Stimulated activated naive B cell treated with anti-CD40 and anti-IgM and Interleukin-4, amounts not matched to agents 10 μg/mL and 1 μg/mL and 100 μg/mL, for 72 hours (primary cell): ENCODE measurements around the gene PTGDR.
A peak's percentile ranks its signal among the peaks of the same experiment; 100 is the strongest.

Experiments used
- ATAC-seq, 2 donors: fragments of 150-1000 bp; cut with Tn5 transposase; replicated peaks; 2 replicates each; pipeline ENCODE4 v1.10.0; 2021; ENCODE audit warnings: moderate library complexity in 1 of 2
- DNase-seq: peaks from one replicate; pipeline ENCODE4 v3.0.0; 2021
- H3K27ac Mint-ChIP-seq: one replicate; pipeline ENCODE4 v1.8.0; 2022; ENCODE audit warnings: mild to moderate bottlenecking, mixed read lengths
- H3K27me3 Mint-ChIP-seq, 2 donors: one replicate each; pipeline ENCODE4 v1.8.0; 2022; ENCODE audit warnings: mixed read lengths in 2 of 2
- H3K36me3 Mint-ChIP-seq, 2 donors: one replicate each; pipeline ENCODE4 v1.8.0; 2022; ENCODE audit warnings: mixed read lengths in 2 of 2, mild to moderate bottlenecking in 1 of 2
- H3K4me1 Mint-ChIP-seq, 2 donors: one replicate each; pipeline ENCODE4 v1.8.0; 2022; ENCODE audit warnings: mixed read lengths in 2 of 2, mild to moderate bottlenecking in 1 of 2
- H3K4me3 Mint-ChIP-seq, 2 donors: one replicate each; pipeline ENCODE4 v1.8.0; 2022; ENCODE audit warnings: mild to moderate bottlenecking in 2 of 2, mixed read lengths in 2 of 2, moderate library complexity in 1 of 2
- H3K9me3 Mint-ChIP-seq, 2 donors: one replicate each; pipeline ENCODE4 v1.8.0; 2022; ENCODE audit warnings: mixed read lengths in 2 of 2, mild to moderate bottlenecking in 1 of 2

PTGDR gene

DNA sequence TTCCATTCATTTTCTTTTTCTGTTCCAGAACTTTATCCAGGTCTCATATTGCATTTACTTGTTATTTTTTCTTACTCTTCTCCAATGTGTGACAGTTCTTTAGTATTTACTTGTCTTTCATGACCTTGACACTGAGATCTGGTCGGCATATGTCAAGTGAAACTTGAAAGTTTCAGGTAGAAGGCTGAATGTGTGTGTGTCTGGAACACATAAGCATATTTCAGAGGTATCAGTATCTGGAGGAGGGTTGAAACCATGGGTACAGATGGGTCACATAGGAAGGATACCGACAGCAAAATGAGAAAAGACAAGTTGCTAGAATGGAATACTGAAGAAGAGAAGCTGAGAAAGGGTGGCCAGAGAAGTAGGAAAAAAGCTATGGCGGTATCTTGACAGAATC, 22.5 kb upstream of the PTGDR start:
- DNase-seq (no peak), ATAC-seq (peak; percentile 26 to 37)
- H3K4me1 Mint-ChIP-seq, result peaks cover 27 to 39% of the 10 kb centered on the region in 2 donors
- peaks cover 4% of the 10 kb centered on the region in 2 donors for H3K9me3 Mint-ChIP-seq
- no peak overlapping the region for H3K4me3 Mint-ChIP-seq
- no peak overlapping the region for H3K27ac Mint-ChIP-seq
- no peaks in the 10 kb centered on the region for H3K27me3 Mint-ChIP-seq
- H3K36me3 Mint-ChIP-seq, result no peaks in the 10 kb centered on the region

DNA sequence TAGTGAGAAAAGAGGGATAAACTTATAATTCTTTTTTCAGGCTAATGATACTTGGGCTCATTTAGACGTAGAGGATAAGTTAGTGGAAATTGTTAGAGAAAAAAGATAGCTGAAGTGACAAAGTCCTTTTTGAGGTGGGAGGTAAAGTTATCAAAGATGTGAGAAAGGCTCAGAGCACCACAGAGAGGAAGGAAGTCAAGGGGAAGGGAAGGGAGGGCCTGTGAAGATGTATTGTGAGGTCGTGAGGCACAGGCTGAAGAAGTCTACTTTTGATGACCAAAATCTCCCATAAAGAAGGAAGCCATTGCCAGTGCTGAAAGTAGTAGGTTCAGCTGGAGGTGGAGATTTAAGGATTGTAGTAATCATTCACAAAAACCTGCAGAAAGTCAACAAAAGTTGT, 19.4 kb upstream of the PTGDR start:
- Mint-ChIP-seq H3K27me3 (peaks cover 0 to 5% of the 10 kb centered on the region in 2 donors), H3K4me1 (peaks cover 20 to 29% of the 10 kb centered on the region in 2 donors), H3K4me3 (no peak overlapping the region), H3K9me3 (peaks cover 4% of the 10 kb centered on the region in 2 donors), H3K27ac (no peak overlapping the region), H3K36me3 (no peaks in the 10 kb centered on the region)
- DNase-seq, result no peak
- ATAC-seq, result no peak

DNA sequence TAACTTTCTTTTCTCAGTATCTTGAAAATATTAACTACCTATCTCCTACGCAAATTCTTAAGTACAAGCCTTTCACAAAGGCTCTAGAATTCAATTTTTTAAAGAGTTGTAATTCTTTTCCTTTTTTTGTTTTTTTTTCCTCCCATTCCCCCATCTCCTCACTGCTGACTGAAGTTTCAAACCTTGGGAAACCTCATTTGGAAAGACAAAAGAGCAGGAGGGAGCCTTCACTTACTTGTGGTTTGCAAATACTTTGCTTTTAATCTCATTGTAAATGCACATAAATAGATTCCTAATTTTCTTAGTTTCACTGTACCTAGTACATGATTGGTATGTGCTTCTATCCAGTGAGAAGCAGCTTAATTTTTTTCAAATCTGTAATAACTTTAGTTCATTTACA, 15.8 kb upstream of the PTGDR start:
- H3K36me3 Mint-ChIP-seq, result no peaks in the 10 kb centered on the region
- H3K4me3 Mint-ChIP-seq, result no peak overlapping the region
- peaks cover 8 to 12% of the 10 kb centered on the region in 2 donors for H3K4me1 Mint-ChIP-seq
- no peak for ATAC-seq
- peaks cover 11 to 18% of the 10 kb centered on the region in 2 donors for H3K27me3 Mint-ChIP-seq
- DNase-seq, result no peak
- H3K9me3 Mint-ChIP-seq, result peaks cover 4% of the 10 kb centered on the region in 2 donors
- H3K27ac Mint-ChIP-seq, result no peak overlapping the region

DNA sequence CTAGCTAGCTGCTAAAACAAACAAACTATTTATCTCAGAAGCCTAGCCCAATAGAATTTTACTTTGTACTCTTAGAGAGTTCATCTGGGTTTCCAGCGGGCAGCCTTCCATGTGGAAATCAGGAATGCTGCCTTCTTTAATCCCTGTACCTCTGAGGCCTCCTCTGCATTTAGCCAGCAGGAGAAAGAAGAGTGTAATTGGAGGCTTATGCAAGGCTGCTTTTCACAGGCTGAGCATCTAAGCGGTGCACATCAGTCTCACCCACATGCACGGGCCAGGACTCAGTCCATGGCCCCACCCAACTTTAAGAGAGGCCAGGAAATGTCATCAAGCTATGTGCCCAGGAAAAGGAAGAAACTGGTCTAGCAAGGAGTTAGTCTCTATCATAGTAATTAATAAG, 14.0 kb upstream of the PTGDR start:
- Mint-ChIP-seq H3K4me3 (no peak overlapping the region), H3K36me3 (no peaks in the 10 kb centered on the region), H3K4me1 (no peaks in the 10 kb centered on the region), H3K27ac (no peak overlapping the region), H3K27me3 (peaks cover 11 to 18% of the 10 kb centered on the region in 2 donors), H3K9me3 (no peaks in the 10 kb centered on the region)
- ATAC-seq (no peak), DNase-seq (no peak)

DNA sequence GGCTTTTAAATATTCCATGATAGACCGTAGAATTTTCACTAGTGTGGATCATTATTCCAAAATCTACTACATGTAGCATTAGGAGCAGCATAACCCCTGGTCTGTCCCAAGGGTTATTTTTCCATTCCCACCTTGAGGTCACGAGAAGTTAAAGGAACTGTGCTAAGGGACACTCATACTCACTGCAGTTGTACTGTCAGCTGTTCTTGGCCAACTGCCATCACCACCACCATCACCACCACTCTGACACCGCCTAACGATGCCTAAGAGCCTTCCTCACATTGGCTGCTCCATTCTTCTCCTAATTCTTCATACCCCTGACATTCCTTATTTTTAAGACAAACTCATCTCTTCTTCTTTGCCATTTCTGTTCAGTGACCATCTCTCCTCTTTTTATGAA, 13.4 kb upstream of the PTGDR start:
- H3K9me3 Mint-ChIP-seq, result no peaks in the 10 kb centered on the region
- peaks cover 4 to 6% of the 10 kb centered on the region in 2 donors for H3K4me1 Mint-ChIP-seq
- peaks cover 11 to 18% of the 10 kb centered on the region in 2 donors for H3K27me3 Mint-ChIP-seq
- DNase-seq (no peak), ATAC-seq (no peak)
- H3K4me3 Mint-ChIP-seq, result no peak overlapping the region
- H3K36me3 Mint-ChIP-seq, result no peaks in the 10 kb centered on the region
- H3K27ac Mint-ChIP-seq, result no peak overlapping the region

DNA sequence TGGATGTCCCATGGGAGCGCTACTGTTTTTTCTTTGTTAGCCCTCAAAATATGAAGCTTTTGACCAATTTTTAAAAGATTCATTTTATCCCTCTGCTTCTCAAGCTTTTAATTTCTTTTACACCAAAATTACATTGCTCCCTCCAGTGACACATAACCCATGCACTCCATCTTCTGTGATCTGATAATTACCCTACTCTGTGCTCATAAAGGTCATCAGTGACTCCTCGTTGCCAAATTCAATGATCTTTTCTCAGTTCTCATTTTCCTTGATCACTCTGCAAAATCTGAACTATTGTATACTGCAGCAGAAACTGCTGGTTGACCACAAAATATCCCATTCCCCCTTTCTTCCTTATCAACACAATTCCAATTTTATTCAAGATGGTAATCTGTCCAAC, 8.7 kb upstream of the PTGDR start:
- peaks cover 11 to 19% of the 10 kb centered on the region in 2 donors for H3K27me3 Mint-ChIP-seq
- ATAC-seq, result peak; percentile 72 to 82
- peaks cover 2 to 3% of the 10 kb centered on the region in 2 donors for H3K36me3 Mint-ChIP-seq
- H3K27ac Mint-ChIP-seq, result no peak overlapping the region
- peaks cover 12 to 24% of the 10 kb centered on the region in 2 donors for H3K4me1 Mint-ChIP-seq
- no peak overlapping the region for H3K4me3 Mint-ChIP-seq
- peaks cover 2 to 8% of the 10 kb centered on the region in 2 donors for H3K9me3 Mint-ChIP-seq
- no peak for DNase-seq

DNA sequence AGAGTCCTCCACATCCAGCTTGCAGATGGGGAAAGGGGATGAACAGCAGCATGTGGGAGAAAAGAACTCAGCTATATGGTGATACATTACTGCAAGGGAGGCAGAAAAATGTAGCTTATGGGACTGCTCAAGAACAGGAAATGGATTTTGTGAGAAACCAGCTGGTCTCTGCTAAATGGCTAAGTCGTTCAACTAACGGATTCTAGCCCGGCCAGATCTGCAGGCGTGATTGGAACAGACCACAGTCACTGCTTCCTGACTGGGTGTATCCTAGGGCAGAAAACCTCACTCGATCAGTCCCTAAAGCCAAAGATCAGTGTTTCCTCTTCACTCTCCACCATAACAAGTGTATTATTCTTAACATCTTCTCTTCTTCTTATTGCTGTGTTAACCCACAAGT, 8.1 kb upstream of the PTGDR start:
- Mint-ChIP-seq H3K4me3 (no peak overlapping the region), H3K36me3 (peaks cover 2 to 3% of the 10 kb centered on the region in 2 donors)

DNA sequence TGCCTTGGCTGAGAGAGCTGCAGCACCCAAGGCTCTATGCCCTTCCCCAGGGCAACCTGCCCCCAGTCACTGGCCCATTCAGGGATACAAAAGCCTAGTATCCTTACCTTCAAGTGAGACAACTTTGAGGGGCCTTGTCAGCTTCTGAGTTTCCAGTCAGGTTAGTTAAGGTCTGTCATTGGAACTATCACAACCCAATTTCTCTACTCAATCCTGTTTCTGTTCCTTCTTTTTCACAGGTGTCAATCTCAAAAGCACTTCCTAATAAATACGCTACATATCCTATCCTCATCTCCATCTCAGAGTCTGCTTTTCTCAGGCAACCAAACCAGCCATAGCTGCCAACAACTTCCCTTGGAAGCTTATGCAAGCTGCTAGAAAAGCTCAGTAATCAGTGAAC, 4.9 kb upstream of the PTGDR start:
- Mint-ChIP-seq H3K9me3 (peaks cover 2 to 8% of the 10 kb centered on the region in 2 donors), H3K4me3 (no peak overlapping the region), H3K36me3 (peaks cover 3 to 5% of the 10 kb centered on the region in 2 donors), H3K4me1 (peaks cover 29 to 48% of the 10 kb centered on the region in 2 donors), H3K27ac (no peak overlapping the region), H3K27me3 (peaks cover 23 to 27% of the 10 kb centered on the region in 2 donors)
- ATAC-seq (peak; percentile 39 to 60), DNase-seq (no peak)

More for the DNA sequence above, 8.1 kb upstream of the PTGDR start:
- peaks cover 12 to 24% of the 10 kb centered on the region in 2 donors for H3K4me1 Mint-ChIP-seq
- H3K27ac Mint-ChIP-seq, result no peak overlapping the region
- peaks cover 2 to 8% of the 10 kb centered on the region in 2 donors for H3K9me3 Mint-ChIP-seq
- H3K27me3 Mint-ChIP-seq, result peaks cover 7 to 14% of the 10 kb centered on the region in 2 donors
- ATAC-seq (no peak), DNase-seq (no peak)

DNA sequence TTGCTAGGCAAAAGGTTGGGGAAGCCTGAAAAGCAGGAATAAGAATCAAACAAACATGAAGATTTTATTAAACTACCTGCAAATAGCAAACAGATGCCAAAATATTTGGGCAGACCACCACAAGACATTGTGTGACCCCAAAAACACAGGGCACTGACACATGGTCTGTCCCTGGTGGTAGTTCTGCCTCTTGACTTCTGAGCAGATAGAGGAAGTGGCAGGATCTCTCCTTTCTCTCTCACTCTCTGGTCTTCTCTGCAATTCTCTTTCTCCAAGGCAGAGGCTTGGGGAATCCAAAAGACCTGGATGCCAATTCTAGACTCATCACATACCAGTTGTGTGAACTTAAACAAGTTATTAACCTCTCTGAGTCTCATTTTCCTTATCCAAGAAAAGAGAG, 4.3 kb upstream of the PTGDR start:
- ATAC-seq, result peak; percentile 53 to 55

DNA sequence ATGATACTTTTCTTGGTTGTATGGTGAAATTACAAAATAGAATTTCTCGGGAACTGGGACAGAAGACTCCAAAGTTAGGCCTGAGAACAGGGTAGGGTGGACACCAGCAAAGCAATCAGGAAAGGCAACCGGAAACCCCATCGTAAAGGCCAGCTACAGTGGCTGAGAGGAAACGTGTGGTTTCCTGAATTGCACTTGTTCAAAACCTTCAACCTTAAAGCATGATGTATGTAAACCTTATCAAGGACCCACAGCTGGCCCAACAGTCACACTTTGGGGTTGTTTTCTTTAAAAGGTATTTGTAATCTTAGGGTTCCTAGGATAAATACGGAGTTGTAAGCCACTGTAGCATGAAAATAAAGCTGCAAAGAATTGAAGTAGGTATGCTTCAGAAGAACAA, 2.2 kb upstream of the PTGDR start:
- Mint-ChIP-seq H3K27ac (no peak overlapping the region), H3K27me3 (peaks cover 43 to 47% of the 10 kb centered on the region in 2 donors), H3K36me3 (peaks cover 3 to 5% of the 10 kb centered on the region in 2 donors), H3K9me3 (peaks cover 2 to 8% of the 10 kb centered on the region in 2 donors), H3K4me3 (no peak overlapping the region), H3K4me1 (peaks cover 34 to 52% of the 10 kb centered on the region in 2 donors)
- ATAC-seq, result peak in 1 of 2 donors; percentile 34
- no peak for DNase-seq

More for the DNA sequence above, 4.3 kb upstream of the PTGDR start:
- Mint-ChIP-seq H3K4me3 (no peak overlapping the region), H3K27me3 (peaks cover 29 to 33% of the 10 kb centered on the region in 2 donors), H3K9me3 (peaks cover 2 to 8% of the 10 kb centered on the region in 2 donors), H3K36me3 (peaks cover 3 to 5% of the 10 kb centered on the region in 2 donors), H3K4me1 (peaks cover 32 to 52% of the 10 kb centered on the region in 2 donors), H3K27ac (no peak overlapping the region)
- DNase-seq, result no peak

DNA sequence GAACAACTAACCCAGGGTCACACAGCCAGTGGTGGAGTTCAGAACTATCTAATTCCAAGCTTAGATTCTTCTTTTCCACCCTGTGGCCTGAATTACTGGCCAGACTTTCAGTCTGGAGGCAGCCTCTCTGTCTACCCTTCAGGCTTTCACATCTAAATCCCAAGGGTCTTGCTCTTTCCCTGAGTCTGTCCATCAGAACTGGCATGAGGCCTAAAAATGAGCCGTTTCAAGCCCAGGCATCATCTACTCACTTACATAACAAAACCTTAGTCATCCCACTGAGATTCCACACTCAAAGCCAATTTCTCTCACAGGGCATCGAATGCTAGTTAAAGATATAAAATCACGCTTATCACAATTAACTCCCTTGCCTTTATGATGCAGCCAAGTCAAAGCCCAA, 1.3 kb upstream of the PTGDR start:
- H3K4me1 Mint-ChIP-seq, result peaks cover 34 to 52% of the 10 kb centered on the region in 2 donors

DNA sequence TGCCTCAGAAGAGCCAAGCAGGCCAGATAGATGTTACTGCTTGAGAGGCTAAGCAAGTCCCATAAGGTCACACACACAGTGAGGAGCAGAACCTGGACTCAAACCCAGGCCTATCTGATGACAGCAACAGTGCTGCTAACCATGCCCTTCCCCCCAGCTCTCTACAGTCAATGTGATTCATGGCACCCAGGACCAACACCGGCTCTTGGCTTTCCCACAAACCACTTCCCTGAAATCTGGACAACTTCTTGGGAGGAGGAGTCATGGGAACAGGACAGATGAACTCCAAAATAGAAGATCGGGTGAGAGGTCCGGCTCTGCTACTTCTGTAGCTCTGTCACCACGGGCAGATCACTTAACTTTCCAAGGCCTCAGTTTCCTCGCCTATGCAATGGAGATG, 716 bp upstream of the PTGDR start:
- Mint-ChIP-seq H3K36me3 (peaks cover 0 to 3% of the 10 kb centered on the region in 2 donors), H3K9me3 (no peaks in the 10 kb centered on the region), H3K4me3 (no peak overlapping the region), H3K4me1 (peaks cover 34 to 52% of the 10 kb centered on the region in 2 donors), H3K27ac (no peak overlapping the region), H3K27me3 (peaks cover 39 to 52% of the 10 kb centered on the region in 2 donors)
- no peak for ATAC-seq
- no peak for DNase-seq

More for the DNA sequence above, 1.3 kb upstream of the PTGDR start:
- Mint-ChIP-seq H3K4me3 (no peak overlapping the region), H3K36me3 (peaks cover 0 to 3% of the 10 kb centered on the region in 2 donors), H3K27ac (no peak overlapping the region), H3K9me3 (peaks cover 0 to 1% of the 10 kb centered on the region in 2 donors), H3K27me3 (peaks cover 37 to 52% of the 10 kb centered on the region in 2 donors)
- ATAC-seq (no peak), DNase-seq (no peak)

DNA sequence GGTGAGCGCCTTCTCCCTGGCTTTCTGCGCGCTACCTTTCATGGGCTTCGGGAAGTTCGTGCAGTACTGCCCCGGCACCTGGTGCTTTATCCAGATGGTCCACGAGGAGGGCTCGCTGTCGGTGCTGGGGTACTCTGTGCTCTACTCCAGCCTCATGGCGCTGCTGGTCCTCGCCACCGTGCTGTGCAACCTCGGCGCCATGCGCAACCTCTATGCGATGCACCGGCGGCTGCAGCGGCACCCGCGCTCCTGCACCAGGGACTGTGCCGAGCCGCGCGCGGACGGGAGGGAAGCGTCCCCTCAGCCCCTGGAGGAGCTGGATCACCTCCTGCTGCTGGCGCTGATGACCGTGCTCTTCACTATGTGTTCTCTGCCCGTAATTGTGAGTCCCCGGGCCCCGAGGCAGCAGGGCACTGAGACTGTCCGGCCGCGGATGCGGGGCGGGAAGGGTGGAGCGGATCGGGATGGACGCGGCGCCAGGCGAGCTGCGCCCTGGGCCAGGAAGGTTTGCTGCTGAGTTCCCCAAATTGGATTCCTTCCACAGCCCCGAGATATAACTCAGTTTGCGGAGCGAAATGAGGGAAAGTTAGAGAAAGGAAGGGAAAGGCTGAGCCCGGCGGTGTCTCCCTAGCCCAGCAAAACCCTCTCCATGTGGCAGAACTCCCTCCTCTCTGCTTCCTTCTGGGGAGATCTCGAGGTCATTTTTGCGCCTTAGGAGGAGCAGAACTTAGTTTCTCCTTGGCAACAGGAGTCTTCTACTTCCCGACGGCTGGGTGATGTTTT, 972 bp downstream of the PTGDR start:
- peaks cover 46 to 52% of the 10 kb centered on the region in 2 donors for H3K27me3 Mint-ChIP-seq
- peak overlapping the region; percentile 80 for H3K27ac Mint-ChIP-seq
- H3K4me1 Mint-ChIP-seq, result peaks cover 28 to 45% of the 10 kb centered on the region in 2 donors
- no peaks in the 10 kb centered on the region for H3K9me3 Mint-ChIP-seq
- DNase-seq (peak; percentile 8), ATAC-seq (peak; percentile 47 to 63)
- peak overlapping the region; percentile 81 to 82 for H3K4me3 Mint-ChIP-seq
- H3K36me3 Mint-ChIP-seq, result peaks cover 0 to 3% of the 10 kb centered on the region in 2 donors

DNA sequence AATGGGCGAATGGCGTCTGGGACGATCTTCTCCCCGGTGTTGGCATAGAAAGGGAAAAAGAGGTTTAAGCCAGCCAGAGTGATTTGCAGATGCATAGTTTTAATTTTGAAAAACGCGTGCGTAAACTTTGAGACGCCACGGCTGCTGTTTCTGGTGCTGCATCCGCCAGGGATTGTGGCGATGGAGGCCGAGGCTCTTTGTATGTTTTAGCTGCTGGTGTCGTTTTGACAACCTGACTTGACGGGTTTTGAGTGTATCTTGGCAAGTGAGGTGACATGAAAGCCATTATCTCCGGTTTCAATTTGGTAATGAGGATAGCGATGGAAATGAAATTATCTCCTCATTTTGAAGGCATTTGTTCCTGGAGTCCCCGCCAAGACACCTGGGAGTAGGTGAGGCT, 1.6 kb downstream of the PTGDR start:
- Mint-ChIP-seq H3K27ac (no peak overlapping the region), H3K36me3 (peaks cover 0 to 3% of the 10 kb centered on the region in 2 donors), H3K9me3 (no peaks in the 10 kb centered on the region), H3K4me1 (peaks cover 31 to 50% of the 10 kb centered on the region in 2 donors), H3K27me3 (peaks cover 50 to 52% of the 10 kb centered on the region in 2 donors), H3K4me3 (peak overlapping the region; percentile 81 to 82)
- ATAC-seq (no peak), DNase-seq (no peak)

DNA sequence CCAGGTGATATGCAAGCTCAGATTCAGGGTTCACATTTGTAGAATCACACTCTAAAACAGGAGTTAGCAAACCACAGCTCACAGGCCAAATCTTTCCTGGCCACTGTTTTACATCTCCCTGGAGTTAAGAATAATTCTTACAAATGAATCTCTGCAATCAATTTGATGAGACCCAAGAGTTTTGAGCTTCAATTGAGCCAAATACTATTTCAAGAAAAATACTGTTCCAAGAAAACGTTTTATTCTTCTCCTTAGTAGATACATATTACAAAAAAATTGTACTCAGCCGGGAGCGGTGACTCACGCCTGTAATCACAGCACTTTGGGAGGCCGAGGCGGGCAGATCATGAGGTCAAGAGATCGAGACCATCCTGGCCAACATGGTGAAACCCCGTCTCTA, 2.5 kb downstream of the PTGDR start:
- Mint-ChIP-seq H3K4me3 (no peak overlapping the region), H3K27me3 (peaks cover 50 to 51% of the 10 kb centered on the region in 2 donors)

More for the DNA sequence above, 2.5 kb downstream of the PTGDR start:
- Mint-ChIP-seq H3K36me3 (peaks cover 0 to 3% of the 10 kb centered on the region in 2 donors), H3K4me1 (peaks cover 31 to 53% of the 10 kb centered on the region in 2 donors), H3K9me3 (no peaks in the 10 kb centered on the region), H3K27ac (no peak overlapping the region)
- no peak for ATAC-seq
- DNase-seq, result no peak
